ENCODE results near the gene ERLIN1. TPM values are rescaled to one million over a fixed set of nuclear protein-coding genes. Genes with fewer than 3 reads are reported as not detected.

ERLIN1 gene
- total RNA-seq, 1 experiment from 2014 or later = 42.9 TPM

- CTCF ChIA-PET = interaction anchor here (0.5 to 2.3 kb wide), 5 partner anchors 10 to 418 kb away, joined by 3 to 6 read pairs (median 4); no protein-coding TSS in a partner anchor
- H3K9me3 Mint-ChIP-seq (ENCODE audit: unreplicated experiment) = no peaks in the 10 kb centered on the region
- no peak for TF ChIP-seq CTCF (IDR thresholded peaks at IDR 0.05; ENCODE audit: unreplicated experiment)
- peaks cover 11% of the 10 kb centered on the region for H3K4me1 Mint-ChIP-seq (ENCODE audit: insufficient read depth, unreplicated experiment)
- intact Hi-C loops (cut with micrococcal nuclease) = no loop called here
- H3K4me3 Mint-ChIP-seq (ENCODE audit: unreplicated experiment) = no peak overlapping the region
- no peaks in the 10 kb centered on the region for H3K27me3 Mint-ChIP-seq (ENCODE audit: insufficient read depth, unreplicated experiment)
- peaks cover 65% of the 10 kb centered on the region for H3K36me3 Mint-ChIP-seq (ENCODE audit: insufficient read depth, unreplicated experiment)
- no peak for DNase-seq (ENCODE audit: unreplicated experiment)
- POLR2A ChIA-PET = interaction anchor here (0.6 to 2.9 kb wide), 3 partner anchors 9 to 432 kb away, joined by 3 to 14 read pairs (median 3); no protein-coding TSS in a partner anchor
- H3K27ac Mint-ChIP-seq (ENCODE audit: low read depth, unreplicated experiment) = no peak overlapping the region
- BruUV-seq (replicated peaks) = no TSS peak
Observed at GRCh38 chr10:100174699-100175677, 10.8 kb downstream of the ERLIN1 start.

- ChIA-PET CTCF (interaction anchor here (0.6 kb wide), 2 partner anchors 23 to 178 kb away, joined by 3 to 5 read pairs; no protein-coding TSS in a partner anchor), POLR2A (interaction anchor here (0.7 to 2.9 kb wide), 2 partner anchors 11 to 17 kb away, joined by 3 to 14 read pairs; no protein-coding TSS in a partner anchor)
- no peak for DNase-seq (ENCODE audit: unreplicated experiment)
- intact Hi-C loops (cut with micrococcal nuclease) = no loop called here
- Mint-ChIP-seq H3K36me3 (ENCODE audit: insufficient read depth, unreplicated experiment) (peaks cover 68% of the 10 kb centered on the region), H3K4me3 (ENCODE audit: unreplicated experiment) (no peak overlapping the region), H3K27ac (ENCODE audit: low read depth, unreplicated experiment) (no peak overlapping the region), H3K27me3 (ENCODE audit: insufficient read depth, unreplicated experiment) (no peaks in the 10 kb centered on the region), H3K9me3 (ENCODE audit: unreplicated experiment) (no peaks in the 10 kb centered on the region), H3K4me1 (ENCODE audit: insufficient read depth, unreplicated experiment) (peaks cover 4% of the 10 kb centered on the region)
- TF ChIP-seq CTCF (IDR thresholded peaks at IDR 0.05; ENCODE audit: unreplicated experiment) = no peak
- BruUV-seq (replicated peaks) = no TSS peak
Observed at GRCh38 chr10:100173035-100173434, 12.8 kb downstream of the ERLIN1 start.

- BruUV-seq (replicated peaks) = no TSS peak
- CTCF ChIA-PET = interaction anchor here (0.6 kb wide), 1 partner anchor 177 kb away, joined by 3 read pairs; no protein-coding TSS in a partner anchor
- Mint-ChIP-seq H3K27ac (ENCODE audit: low read depth, unreplicated experiment) (no peak overlapping the region), H3K27me3 (ENCODE audit: insufficient read depth, unreplicated experiment) (no peaks in the 10 kb centered on the region), H3K36me3 (ENCODE audit: insufficient read depth, unreplicated experiment) (peaks cover 66% of the 10 kb centered on the region), H3K9me3 (ENCODE audit: unreplicated experiment) (no peaks in the 10 kb centered on the region), H3K4me1 (ENCODE audit: insufficient read depth, unreplicated experiment) (peaks cover 4% of the 10 kb centered on the region), H3K4me3 (ENCODE audit: unreplicated experiment) (no peak overlapping the region)
- intact Hi-C loops (cut with micrococcal nuclease) = loop anchor here (1.0 kb wide), 1 partner anchor 43 kb away; no protein-coding TSS in a partner anchor
- DNase-seq (ENCODE audit: unreplicated experiment) = no peak
- POLR2A ChIA-PET = interaction anchor here (0.7 to 3.0 kb wide), 3 partner anchors 12 to 16 kb away, joined by 3 to 17 read pairs (median 14); partner anchors contain the start of gene ERLIN1
- no peak for TF ChIP-seq CTCF (IDR thresholded peaks at IDR 0.05; ENCODE audit: unreplicated experiment)
Observed at GRCh38 chr10:100172349-100172748, 13.5 kb downstream of the ERLIN1 start.

GRCh38 chr10:100168313-100168643, 17.6 kb downstream of the ERLIN1 start:
- POLR2A ChIA-PET = interaction anchor here (1.0 kb wide), 1 partner anchor 14 kb away, joined by 3 read pairs; no protein-coding TSS in a partner anchor
- Mint-ChIP-seq H3K9me3 (ENCODE audit: unreplicated experiment) (no peaks in the 10 kb centered on the region), H3K27me3 (ENCODE audit: insufficient read depth, unreplicated experiment) (no peaks in the 10 kb centered on the region), H3K4me3 (ENCODE audit: unreplicated experiment) (no peak overlapping the region), H3K36me3 (ENCODE audit: insufficient read depth, unreplicated experiment) (peaks cover 44% of the 10 kb centered on the region), H3K4me1 (ENCODE audit: insufficient read depth, unreplicated experiment) (peaks cover 9% of the 10 kb centered on the region), H3K27ac (ENCODE audit: low read depth, unreplicated experiment) (no peak overlapping the region)
- CTCF ChIA-PET = interaction anchor here (0.6 kb wide), 1 partner anchor 830 kb away, joined by 3 read pairs; no protein-coding TSS in a partner anchor
- DNase-seq (ENCODE audit: unreplicated experiment) = no peak
- BruUV-seq (replicated peaks) = no TSS peak
- intact Hi-C loops (cut with micrococcal nuclease) = no loop called here
- TF ChIP-seq CTCF (IDR thresholded peaks at IDR 0.05; ENCODE audit: unreplicated experiment) = no peak

Measured in MCF 10A (cell line).